DND-41 (cell line): ENCODE results near the gene LRRC53.

Experiments used
- EZH2 ChIP-seq: IDR thresholded peaks from 3 replicates; pipeline ENCODE4 v1.6.1; 2012; ENCODE audit warnings: borderline replicate concordance, low read depth, mild to moderate bottlenecking, moderate library complexity, low read length, inconsistent platforms; ENCODE audit not compliant: severe bottlenecking
- TF ChIP-seq, protein P1 (sequence below): IDR thresholded peaks from 2 replicates; pipeline ENCODE4 v1.5.1; 2012; ENCODE audit warnings: borderline replicate concordance, low read length, moderate library complexity, mild to moderate bottlenecking; ENCODE audit not compliant: poor library complexity, severe bottlenecking; ENCODE audit errors: extremely low read depth

DNA sequence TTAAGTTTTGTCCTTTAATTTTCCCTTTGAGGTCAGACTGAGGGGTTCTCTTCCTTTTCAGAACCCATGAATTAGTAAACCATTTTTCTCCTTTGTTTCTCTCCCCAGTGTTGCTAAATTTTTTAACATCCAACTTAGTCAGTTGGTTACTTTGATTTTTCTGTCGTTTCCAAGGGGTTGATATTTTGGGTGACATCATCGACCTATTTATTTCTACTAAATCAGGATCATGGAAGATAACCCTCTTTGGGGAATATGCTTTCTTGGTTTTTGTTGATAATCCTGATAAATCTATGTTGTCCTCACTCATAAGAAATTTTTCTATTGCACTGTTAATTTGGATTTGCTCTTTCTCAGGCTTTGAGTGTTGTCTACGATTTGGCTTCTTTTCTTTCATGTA is 40.9 kb downstream of the LRRC53 start:
- TF ChIP-seq EZH2: no peak
- TF ChIP-seq, protein P1, sequence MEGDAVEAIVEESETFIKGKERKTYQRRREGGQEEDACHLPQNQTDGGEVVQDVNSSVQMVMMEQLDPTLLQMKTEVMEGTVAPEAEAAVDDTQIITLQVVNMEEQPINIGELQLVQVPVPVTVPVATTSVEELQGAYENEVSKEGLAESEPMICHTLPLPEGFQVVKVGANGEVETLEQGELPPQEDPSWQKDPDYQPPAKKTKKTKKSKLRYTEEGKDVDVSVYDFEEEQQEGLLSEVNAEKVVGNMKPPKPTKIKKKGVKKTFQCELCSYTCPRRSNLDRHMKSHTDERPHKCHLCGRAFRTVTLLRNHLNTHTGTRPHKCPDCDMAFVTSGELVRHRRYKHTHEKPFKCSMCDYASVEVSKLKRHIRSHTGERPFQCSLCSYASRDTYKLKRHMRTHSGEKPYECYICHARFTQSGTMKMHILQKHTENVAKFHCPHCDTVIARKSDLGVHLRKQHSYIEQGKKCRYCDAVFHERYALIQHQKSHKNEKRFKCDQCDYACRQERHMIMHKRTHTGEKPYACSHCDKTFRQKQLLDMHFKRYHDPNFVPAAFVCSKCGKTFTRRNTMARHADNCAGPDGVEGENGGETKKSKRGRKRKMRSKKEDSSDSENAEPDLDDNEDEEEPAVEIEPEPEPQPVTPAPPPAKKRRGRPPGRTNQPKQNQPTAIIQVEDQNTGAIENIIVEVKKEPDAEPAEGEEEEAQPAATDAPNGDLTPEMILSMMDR: no peak
